ENCODE data around the gene ACVR1. TPM values are rescaled to one million over a fixed set of nuclear protein-coding genes. Genes with fewer than 3 reads are reported as not detected.

ACVR1 gene
- total and polyA plus RNA-seq, 2 experiments from 2014 or later = 8.9 to 21.5 TPM

DNA sequence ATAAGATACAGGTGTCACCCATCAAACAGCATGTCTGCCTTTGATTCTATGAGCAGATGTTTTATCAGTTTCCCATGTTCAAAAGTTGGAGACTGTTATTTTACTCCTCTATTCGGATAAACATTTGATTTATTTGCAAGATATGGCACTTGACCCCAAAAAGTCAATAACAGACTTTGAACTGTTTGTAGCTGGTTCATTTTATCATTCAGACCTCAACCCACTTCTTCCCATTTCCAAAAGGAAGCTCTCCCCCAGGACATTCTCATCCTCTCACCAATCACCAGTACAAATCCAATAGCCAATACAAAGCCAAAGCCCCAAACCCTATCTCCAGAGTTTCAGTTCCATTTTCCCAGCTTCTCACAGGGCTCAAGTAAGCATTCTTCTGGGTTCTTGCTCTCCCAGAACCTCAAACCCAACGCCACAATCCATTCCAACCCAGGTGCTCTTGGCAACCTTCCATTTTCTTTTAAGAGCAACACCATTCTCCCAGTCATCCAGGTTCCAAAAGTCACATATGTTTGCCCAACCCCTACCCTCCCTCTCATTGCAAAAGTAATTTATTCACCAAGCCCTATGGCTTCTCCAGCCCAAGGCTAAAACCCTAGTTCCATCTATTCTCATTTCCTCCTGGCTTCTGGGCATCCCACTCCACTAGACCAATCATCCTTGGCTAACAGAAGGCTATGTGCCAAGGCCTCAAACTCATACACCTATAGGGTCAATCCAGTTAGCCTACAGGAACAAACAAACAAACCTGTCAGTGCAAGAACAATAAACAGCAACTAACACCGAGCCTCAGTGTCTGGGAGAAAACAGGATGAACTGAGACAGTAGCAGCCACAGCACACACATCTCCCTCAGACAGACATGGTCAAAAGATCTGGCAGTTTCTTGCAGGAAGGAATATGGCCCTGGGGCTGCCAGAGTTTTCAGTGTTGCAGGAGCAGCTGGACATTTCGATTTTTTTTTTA, 9.2 kb downstream of the ACVR1 start (continued):
- TF ChIP-seq, protein P1, sequence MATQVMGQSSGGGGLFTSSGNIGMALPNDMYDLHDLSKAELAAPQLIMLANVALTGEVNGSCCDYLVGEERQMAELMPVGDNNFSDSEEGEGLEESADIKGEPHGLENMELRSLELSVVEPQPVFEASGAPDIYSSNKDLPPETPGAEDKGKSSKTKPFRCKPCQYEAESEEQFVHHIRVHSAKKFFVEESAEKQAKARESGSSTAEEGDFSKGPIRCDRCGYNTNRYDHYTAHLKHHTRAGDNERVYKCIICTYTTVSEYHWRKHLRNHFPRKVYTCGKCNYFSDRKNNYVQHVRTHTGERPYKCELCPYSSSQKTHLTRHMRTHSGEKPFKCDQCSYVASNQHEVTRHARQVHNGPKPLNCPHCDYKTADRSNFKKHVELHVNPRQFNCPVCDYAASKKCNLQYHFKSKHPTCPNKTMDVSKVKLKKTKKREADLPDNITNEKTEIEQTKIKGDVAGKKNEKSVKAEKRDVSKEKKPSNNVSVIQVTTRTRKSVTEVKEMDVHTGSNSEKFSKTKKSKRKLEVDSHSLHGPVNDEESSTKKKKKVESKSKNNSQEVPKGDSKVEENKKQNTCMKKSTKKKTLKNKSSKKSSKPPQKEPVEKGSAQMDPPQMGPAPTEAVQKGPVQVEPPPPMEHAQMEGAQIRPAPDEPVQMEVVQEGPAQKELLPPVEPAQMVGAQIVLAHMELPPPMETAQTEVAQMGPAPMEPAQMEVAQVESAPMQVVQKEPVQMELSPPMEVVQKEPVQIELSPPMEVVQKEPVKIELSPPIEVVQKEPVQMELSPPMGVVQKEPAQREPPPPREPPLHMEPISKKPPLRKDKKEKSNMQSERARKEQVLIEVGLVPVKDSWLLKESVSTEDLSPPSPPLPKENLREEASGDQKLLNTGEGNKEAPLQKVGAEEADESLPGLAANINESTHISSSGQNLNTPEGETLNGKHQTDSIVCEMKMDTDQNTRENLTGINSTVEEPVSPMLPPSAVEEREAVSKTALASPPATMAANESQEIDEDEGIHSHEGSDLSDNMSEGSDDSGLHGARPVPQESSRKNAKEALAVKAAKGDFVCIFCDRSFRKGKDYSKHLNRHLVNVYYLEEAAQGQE (IDR thresholded peaks at IDR 0.05; ENCODE audit: unreplicated experiment) = no peak
- TF ChIP-seq ZNF114 (CRISPR knock-in tag; IDR thresholded peaks at IDR 0.05) (no peak), CREB1 (CRISPR knock-in tag; IDR thresholded peaks at IDR 0.05; ENCODE audit: low read depth) (no peak), JUNB (IDR thresholded peaks at IDR 0.05; ENCODE audit: unreplicated experiment) (no peak), CTCF (conservative IDR thresholded peaks at IDR 0.05; ENCODE audit: low read depth in 2 of 2) (no peak), EZH2phosphoT487 (IDR thresholded peaks at IDR 0.05; ENCODE audit: unreplicated experiment) (no peak), NANOG (IDR thresholded peaks at IDR 0.05; ENCODE audit: borderline replicate concordance) (no peak), ZNF331 (CRISPR knock-in tag; IDR thresholded peaks at IDR 0.05; ENCODE audit: low read depth) (no peak), EZH2 (IDR thresholded peaks at IDR 0.05; ENCODE audit: low read depth, unreplicated experiment) (no peak)
- TF ChIP-seq, protein P2, sequence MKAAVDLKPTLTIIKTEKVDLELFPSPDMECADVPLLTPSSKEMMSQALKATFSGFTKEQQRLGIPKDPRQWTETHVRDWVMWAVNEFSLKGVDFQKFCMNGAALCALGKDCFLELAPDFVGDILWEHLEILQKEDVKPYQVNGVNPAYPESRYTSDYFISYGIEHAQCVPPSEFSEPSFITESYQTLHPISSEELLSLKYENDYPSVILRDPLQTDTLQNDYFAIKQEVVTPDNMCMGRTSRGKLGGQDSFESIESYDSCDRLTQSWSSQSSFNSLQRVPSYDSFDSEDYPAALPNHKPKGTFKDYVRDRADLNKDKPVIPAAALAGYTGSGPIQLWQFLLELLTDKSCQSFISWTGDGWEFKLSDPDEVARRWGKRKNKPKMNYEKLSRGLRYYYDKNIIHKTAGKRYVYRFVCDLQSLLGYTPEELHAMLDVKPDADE (IDR thresholded peaks at IDR 0.05) = no peak

GRCh38 chr2:157866202-157866601, 9.9 kb downstream of the ACVR1 start:
- H3K4me2 ChIP-seq = peak overlapping the region; percentile 44
- no peak overlapping the region for H2AFZ ChIP-seq
- ATAC-seq (peak; percentile 81), DNase-seq (ENCODE audit: low spot score) (peak; percentile 74)
- Mint-ChIP-seq H3K9me3 (no peaks in the 10 kb centered on the region), H3K36me3 (ENCODE audit: low read depth) (no peaks in the 10 kb centered on the region), H3K4me3 (peak overlapping the region; percentile 26; the same call in 1 of the 3 replicates), H3K27ac (peak overlapping the region; percentile 84; the same call in 1 of the 2 replicates), H3K27me3 (ENCODE audit: insufficient read depth, low read depth, poor library complexity) (no peaks in the 10 kb centered on the region), H3K4me1 (peaks cover 36% of the 10 kb centered on the region)
- peaks cover 87% of the 10 kb centered on the region for H3K79me2 ChIP-seq (replicated peaks; ENCODE audit: insufficient read depth)
- H3K4me3 ChIP-seq = no peak overlapping the region; the same call in 1 of the 2 replicates
- no peaks in the 10 kb centered on the region for H3K36me3 ChIP-seq (ENCODE audit: insufficient read depth)
- no peaks in the 10 kb centered on the region for H3F3A ChIP-seq (replicated peaks; ENCODE audit: low read depth)
- peak overlapping the region; percentile 20; the same call in 1 of the 2 replicates for H3K27ac ChIP-seq (ENCODE audit: low read depth)
- H3K4me1 ChIP-seq (ENCODE audit: insufficient read depth) = peaks cover 45% of the 10 kb centered on the region
- peaks cover 5% of the 10 kb centered on the region; the same call in 1 of the 2 replicates for H4K20me1 ChIP-seq (replicated peaks; ENCODE audit: insufficient read depth)
- no peaks in the 10 kb centered on the region for H3K27me3 ChIP-seq (ENCODE audit: insufficient read depth)
- 0 out of 2 replicates have a peak, but pooled peaks cover 3% of the 10 kb centered on the region for H3K9me2 ChIP-seq (ENCODE audit: insufficient read depth)
- no peak for TF ChIP-seq CREB1 (CRISPR knock-in tag; IDR thresholded peaks at IDR 0.05; ENCODE audit: low read depth)
- peak; percentile 42; the same call in 1 of the 2 replicates for TF ChIP-seq ZNF462 (CRISPR knock-in tag; IDR thresholded peaks at IDR 0.05)

All from GM23338 (cell line).